ENCODE results near the gene H3-3A.

DNA sequence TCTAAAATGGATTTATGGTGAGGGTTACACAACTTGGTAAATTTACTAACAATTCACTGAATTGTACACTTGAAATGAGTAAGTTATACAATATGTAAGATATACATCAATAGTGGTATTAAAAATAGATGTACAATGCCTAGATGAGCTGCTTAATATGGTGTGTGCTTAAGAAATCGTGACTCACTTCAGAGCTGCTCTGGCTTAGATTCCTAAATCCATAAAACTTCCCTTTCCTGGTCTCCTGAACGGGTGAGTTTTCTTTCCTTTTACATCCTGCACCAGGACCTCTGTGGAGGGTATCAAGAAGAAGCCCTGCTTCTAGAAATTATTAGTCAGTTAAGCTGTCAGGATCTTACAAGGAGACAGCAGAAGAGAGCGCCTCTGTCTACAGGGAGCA, 30.4 kb downstream of the H3-3A start:
- TF ChIP-seq CTCF (IDR thresholded peaks at IDR 0.05; ENCODE audit: insufficient read depth, low read length): no peak
- TF ChIP-seq, protein P1, sequence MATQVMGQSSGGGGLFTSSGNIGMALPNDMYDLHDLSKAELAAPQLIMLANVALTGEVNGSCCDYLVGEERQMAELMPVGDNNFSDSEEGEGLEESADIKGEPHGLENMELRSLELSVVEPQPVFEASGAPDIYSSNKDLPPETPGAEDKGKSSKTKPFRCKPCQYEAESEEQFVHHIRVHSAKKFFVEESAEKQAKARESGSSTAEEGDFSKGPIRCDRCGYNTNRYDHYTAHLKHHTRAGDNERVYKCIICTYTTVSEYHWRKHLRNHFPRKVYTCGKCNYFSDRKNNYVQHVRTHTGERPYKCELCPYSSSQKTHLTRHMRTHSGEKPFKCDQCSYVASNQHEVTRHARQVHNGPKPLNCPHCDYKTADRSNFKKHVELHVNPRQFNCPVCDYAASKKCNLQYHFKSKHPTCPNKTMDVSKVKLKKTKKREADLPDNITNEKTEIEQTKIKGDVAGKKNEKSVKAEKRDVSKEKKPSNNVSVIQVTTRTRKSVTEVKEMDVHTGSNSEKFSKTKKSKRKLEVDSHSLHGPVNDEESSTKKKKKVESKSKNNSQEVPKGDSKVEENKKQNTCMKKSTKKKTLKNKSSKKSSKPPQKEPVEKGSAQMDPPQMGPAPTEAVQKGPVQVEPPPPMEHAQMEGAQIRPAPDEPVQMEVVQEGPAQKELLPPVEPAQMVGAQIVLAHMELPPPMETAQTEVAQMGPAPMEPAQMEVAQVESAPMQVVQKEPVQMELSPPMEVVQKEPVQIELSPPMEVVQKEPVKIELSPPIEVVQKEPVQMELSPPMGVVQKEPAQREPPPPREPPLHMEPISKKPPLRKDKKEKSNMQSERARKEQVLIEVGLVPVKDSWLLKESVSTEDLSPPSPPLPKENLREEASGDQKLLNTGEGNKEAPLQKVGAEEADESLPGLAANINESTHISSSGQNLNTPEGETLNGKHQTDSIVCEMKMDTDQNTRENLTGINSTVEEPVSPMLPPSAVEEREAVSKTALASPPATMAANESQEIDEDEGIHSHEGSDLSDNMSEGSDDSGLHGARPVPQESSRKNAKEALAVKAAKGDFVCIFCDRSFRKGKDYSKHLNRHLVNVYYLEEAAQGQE (IDR thresholded peaks at IDR 0.05; ENCODE audit: insufficient replicate concordance, low read depth): no peak
- no peak for TF ChIP-seq POLR2AphosphoS5 (IDR thresholded peaks at IDR 0.05; ENCODE audit: low read depth)

Measured in HL-60 (cell line).